EL (cell line): ENCODE data around the gene MYOM1.
A peak's percentile ranks its signal among the peaks of the same experiment; 100 is the strongest.

Experiments
- DNase-seq: peaks from one replicate; pipeline ENCODE4 v3.0.0-alpha.2; 2016

MYOM1 gene

GRCh38 chr18:3148930-3149535 lies 70.7 kb downstream of the MYOM1 start:
- peak; percentile 12 for DNase-seq

- DNase-seq: no peak
These were observed 71.7 kb downstream of the MYOM1 start for GRCh38 chr18:3147935-3148554.

GRCh38 chr18:3140986-3141639 lies 78.7 kb downstream of the MYOM1 start:
- DNase-seq: no peak

GRCh38 chr18:3140342-3140741 lies 79.4 kb downstream of the MYOM1 start:
- no peak for DNase-seq

GRCh38 chr18:3139406-3139805 lies 80.4 kb downstream of the MYOM1 start:
- no peak for DNase-seq

GRCh38 chr18:3138274-3138975 lies 81.3 kb downstream of the MYOM1 start:
- no peak for DNase-seq

- no peak for DNase-seq
These were observed 84.2 kb downstream of the MYOM1 start for GRCh38 chr18:3135536-3135935.

GRCh38 chr18:3132700-3133099 lies 87.1 kb downstream of the MYOM1 start:
- no peak for DNase-seq

GRCh38 chr18:3130344-3130743 lies 89.4 kb downstream of the MYOM1 start:
- DNase-seq: no peak

- peak; percentile 76 for DNase-seq
These were observed 90.5 kb downstream of the MYOM1 start for GRCh38 chr18:3129053-3129864.

- no peak for DNase-seq
These were observed 93.2 kb downstream of the MYOM1 start for GRCh38 chr18:3126457-3127097.

GRCh38 chr18:3124822-3125221 lies 94.9 kb downstream of the MYOM1 start:
- DNase-seq: no peak

- DNase-seq: no peak
These were observed 96.9 kb downstream of the MYOM1 start for GRCh38 chr18:3122851-3123250.

- DNase-seq: no peak
These were observed 98.5 kb downstream of the MYOM1 start for GRCh38 chr18:3121259-3121658.

- no peak for DNase-seq
These were observed 99.4 kb downstream of the MYOM1 start for GRCh38 chr18:3120356-3120755.

- no peak for DNase-seq
These were observed 100.1 kb downstream of the MYOM1 start for GRCh38 chr18:3119401-3120341.

GRCh38 chr18:3118195-3119010 lies 101.4 kb downstream of the MYOM1 start:
- DNase-seq: no peak

GRCh38 chr18:3117493-3118192 lies 102.1 kb downstream of the MYOM1 start:
- no peak for DNase-seq

- DNase-seq: no peak
These were observed 104.2 kb downstream of the MYOM1 start for GRCh38 chr18:3115447-3116030.
